Activated effector memory CD4-positive, alpha-beta T cell treated with Interleukin-2 at 50 U/mL for 16 hours (primary cell): ENCODE measurements around the gene HLCS.
"Not testable (repeated sequence)": the region's sequence is repeated elsewhere in the genome, so short reads cannot be mapped to it uniquely, and the experiment has no call there.

ENCODE experiments used
- DNase-seq: peaks from one replicate; pipeline ENCODE4 v3.0.0-alpha.2; 2020

The HLCS gene

GRCh38 chr21:36966066-36966820 lies at the start of gene HLCS:
HLCS (minus strand) TSS chr21:36966669; CDS start chr21:36966638, 31 bp downstream.
- peak; percentile 68 for DNase-seq

- peak; percentile 61 for DNase-seq
Observed at GRCh38 chr21:37009740-37010341, 43.4 kb upstream of the HLCS start.

GRCh38 chr21:37008724-37009123 lies 42.3 kb upstream of the HLCS start:
- DNase-seq = no peak

- no peak for DNase-seq
Observed at GRCh38 chr21:37006486-37007291, 40.2 kb upstream of the HLCS start, which contains the start of gene RIPPLY3. RIPPLY3 (plus strand) TSS chr21:37006702; CDS start chr21:37006773, 71 bp downstream.

- DNase-seq = no peak
Observed at GRCh38 chr21:37005548-37006485, 39.3 kb upstream of the HLCS start.

GRCh38 chr21:37003917-37004316 lies 37.4 kb upstream of the HLCS start:
- not testable (repeated sequence) for DNase-seq

GRCh38 chr21:37002851-37003250 lies 36.4 kb upstream of the HLCS start:
- not testable (repeated sequence) for DNase-seq

- DNase-seq = no peak
Observed at GRCh38 chr21:37001441-37001840, 35.0 kb upstream of the HLCS start.

GRCh38 chr21:37000381-37000780 lies 33.9 kb upstream of the HLCS start:
- no peak for DNase-seq

GRCh38 chr21:36999131-36999898 lies 32.8 kb upstream of the HLCS start:
- DNase-seq = no peak

- not testable (repeated sequence) for DNase-seq
Observed at GRCh38 chr21:36995285-36995684, 28.8 kb upstream of the HLCS start.

- peak; percentile 18 for DNase-seq
Observed at GRCh38 chr21:36994501-36995158, 28.2 kb upstream of the HLCS start.

GRCh38 chr21:36992671-36993070 lies 26.2 kb upstream of the HLCS start:
- DNase-seq = no peak

- DNase-seq = no peak
Observed at GRCh38 chr21:36990508-36991205, 24.2 kb upstream of the HLCS start.

GRCh38 chr21:36989699-36990507 lies 23.4 kb upstream of the HLCS start:
- peak; percentile 78 for DNase-seq

- not testable (repeated sequence) for DNase-seq
Observed at GRCh38 chr21:36989199-36989698, 22.8 kb upstream of the HLCS start.

- DNase-seq = no peak
Observed at GRCh38 chr21:36988536-36988935, 22.1 kb upstream of the HLCS start.

- DNase-seq = no peak
Observed at GRCh38 chr21:36987845-36988244, 21.4 kb upstream of the HLCS start.
